Fibroblast of lung (primary cell): Measurements from ENCODE around the gene OR5C1.

Experiments
- CTCF ChIP-seq, 2 donors: IDR thresholded peaks in 1 of 2; conservative IDR thresholded peaks in 1 of 2; 1 replicate in 1 of 2; 2 replicates in 1 of 2; pipeline ENCODE4 v1.5.1; 2011 to 2012; ENCODE audit warnings: low read length in 2 of 2, control low read depth in 1 of 2, inconsistent platforms in 1 of 2, low read depth in 1 of 2, mild to moderate bottlenecking in 1 of 2
- EZH2 ChIP-seq: IDR thresholded peaks from 2 replicates; pipeline ENCODE4 v1.5.1; 2012; ENCODE audit warnings: low read length, control low read depth, mild to moderate bottlenecking; ENCODE audit errors: missing control alignments

DNA sequence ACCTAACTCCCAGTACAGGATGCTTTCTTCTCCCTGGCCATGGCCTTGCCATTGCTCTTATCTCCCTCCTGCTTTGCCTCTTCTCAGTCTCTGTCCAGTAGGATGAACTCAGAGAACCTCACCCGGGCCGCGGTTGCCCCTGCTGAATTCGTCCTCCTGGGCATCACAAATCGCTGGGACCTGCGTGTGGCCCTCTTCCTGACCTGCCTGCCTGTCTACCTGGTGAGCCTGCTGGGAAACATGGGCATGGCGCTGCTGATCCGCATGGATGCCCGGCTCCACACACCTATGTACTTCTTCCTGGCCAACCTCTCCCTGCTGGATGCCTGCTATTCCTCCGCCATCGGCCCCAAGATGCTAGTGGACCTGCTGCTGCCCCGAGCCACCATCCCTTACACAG, at the start of gene OR5C1:
- TF ChIP-seq CTCF (conservative IDR thresholded peaks at IDR 0.05 in 1 of 2, IDR thresholded peaks at IDR 0.05 in 1 of 2; ENCODE audit: low read depth in 1 of 2, low read length in 2 of 2) = no peak
- no peak for TF ChIP-seq EZH2
